GM19193 (cell line): ENCODE measurements around the gene FAM174C.
A peak's percentile ranks its signal among the peaks of the same experiment; 100 is the strongest.

ENCODE experiments used
- POLR2A ChIP-seq: IDR thresholded peaks from 4 replicates; pipeline ENCODE4 v1.6.1; 2011; ENCODE audit not compliant: insufficient read depth, insufficient read length; ENCODE audit errors: extremely low read depth

Gene FAM174C

GRCh38 chr19:1260749-1261537 lies 14.4 kb upstream of the FAM174C start:
- TF ChIP-seq POLR2A, result peak; percentile 45

GRCh38 chr19:1261538-1261797 lies 13.9 kb upstream of the FAM174C start:
- TF ChIP-seq POLR2A, result no peak

GRCh38 chr19:1261798-1262622 lies 13.3 kb upstream of the FAM174C start:
- no peak for TF ChIP-seq POLR2A

- TF ChIP-seq POLR2A, result no peak
Measured at GRCh38 chr19:1262623-1263123, 12.7 kb upstream of the FAM174C start.

GRCh38 chr19:1263188-1263587 lies 12.1 kb upstream of the FAM174C start:
- no peak for TF ChIP-seq POLR2A

- no peak for TF ChIP-seq POLR2A
Measured at GRCh38 chr19:1264801-1265614, 10.3 kb upstream of the FAM174C start.

GRCh38 chr19:1265615-1266128 lies 9.7 kb upstream of the FAM174C start:
- TF ChIP-seq POLR2A, result no peak

GRCh38 chr19:1266129-1266915 lies 9.0 kb upstream of the FAM174C start:
- no peak for TF ChIP-seq POLR2A

GRCh38 chr19:1266916-1267476 lies 8.3 kb upstream of the FAM174C start:
- TF ChIP-seq POLR2A, result no peak

- no peak for TF ChIP-seq POLR2A
Measured at GRCh38 chr19:1267477-1268225, 7.7 kb upstream of the FAM174C start.

GRCh38 chr19:1268226-1269064 lies 6.9 kb upstream of the FAM174C start:
- no peak for TF ChIP-seq POLR2A

GRCh38 chr19:1269065-1269477 lies 6.3 kb upstream of the FAM174C start, which contains the start of gene CIRBP:
TSS of gene CIRBP (plus strand) at chr19:1269332. CDS start at chr19:1270934, 1,602 bp downstream.
- peak; percentile 100 for TF ChIP-seq POLR2A

GRCh38 chr19:1269478-1270212 lies 5.7 kb upstream of the FAM174C start:
- TF ChIP-seq POLR2A, result peak; percentile 62
